ENCODE results near the gene HOXC11.

HOXC11 gene

GRCh38 chr12:53958128-53958527 is 14.8 kb upstream of the HOXC11 start:
- peaks cover 100% of the 10 kb centered on the region for H3K27me3 ChIP-seq (ENCODE audit: control insufficient read depth, insufficient read depth, low read length, poor library complexity, severe bottlenecking)
- H3K4me1 ChIP-seq (ENCODE audit: control insufficient read depth, insufficient read depth, low read length), result no peaks in the 10 kb centered on the region
- WGBS, 2 experiments, result 37 to 38% methylated on average over 3 of the region's 3 CpGs
- H3K36me3 ChIP-seq (ENCODE audit: control insufficient read depth, insufficient read depth, low read length), result no peaks in the 10 kb centered on the region
- no peaks in the 10 kb centered on the region for H3K9me3 ChIP-seq (ENCODE audit: control insufficient read depth, low read length)
- no peak overlapping the region for H3K27ac ChIP-seq (ENCODE audit: insufficient read depth, low read depth, low read length, poor library complexity, severe bottlenecking)
- H3K4me3 ChIP-seq (ENCODE audit: insufficient read depth, low read depth, low read length), result no peak overlapping the region

- Histone ChIP-seq H3K27me3 (ENCODE audit: control insufficient read depth, insufficient read depth, low read length, poor library complexity, severe bottlenecking) (peaks cover 100% of the 10 kb centered on the region), H3K4me3 (ENCODE audit: insufficient read depth, low read depth, low read length) (no peak overlapping the region), H3K4me1 (ENCODE audit: control insufficient read depth, insufficient read depth, low read length) (no peaks in the 10 kb centered on the region), H3K36me3 (ENCODE audit: control insufficient read depth, insufficient read depth, low read length) (no peaks in the 10 kb centered on the region), H3K9me3 (ENCODE audit: control insufficient read depth, low read length) (no peaks in the 10 kb centered on the region), H3K27ac (ENCODE audit: insufficient read depth, low read depth, low read length, poor library complexity, severe bottlenecking) (no peak overlapping the region)
- 19 to 21% methylated on average over 4 of the region's 4 CpGs for WGBS, 2 experiments
Observed at GRCh38 chr12:53959314-53959713, 13.6 kb upstream of the HOXC11 start.

GRCh38 chr12:53960187-53961024 is 12.5 kb upstream of the HOXC11 start:
- 22 to 23% methylated on average over 39 of the region's 39 CpGs for WGBS, 2 experiments
- Histone ChIP-seq H3K27ac (ENCODE audit: insufficient read depth, low read depth, low read length, poor library complexity, severe bottlenecking) (no peak overlapping the region), H3K9me3 (ENCODE audit: control insufficient read depth, low read length) (no peaks in the 10 kb centered on the region), H3K4me1 (ENCODE audit: control insufficient read depth, insufficient read depth, low read length) (no peaks in the 10 kb centered on the region), H3K36me3 (ENCODE audit: control insufficient read depth, insufficient read depth, low read length) (no peaks in the 10 kb centered on the region), H3K4me3 (ENCODE audit: insufficient read depth, low read depth, low read length) (no peak overlapping the region), H3K27me3 (ENCODE audit: control insufficient read depth, insufficient read depth, low read length, poor library complexity, severe bottlenecking) (peaks cover 100% of the 10 kb centered on the region)

- Histone ChIP-seq H3K9me3 (ENCODE audit: control insufficient read depth, low read length) (no peaks in the 10 kb centered on the region), H3K36me3 (ENCODE audit: control insufficient read depth, insufficient read depth, low read length) (no peaks in the 10 kb centered on the region), H3K4me1 (ENCODE audit: control insufficient read depth, insufficient read depth, low read length) (no peaks in the 10 kb centered on the region), H3K27ac (ENCODE audit: insufficient read depth, low read depth, low read length, poor library complexity, severe bottlenecking) (no peak overlapping the region), H3K4me3 (ENCODE audit: insufficient read depth, low read depth, low read length) (no peak overlapping the region), H3K27me3 (ENCODE audit: control insufficient read depth, insufficient read depth, low read length, poor library complexity, severe bottlenecking) (peaks cover 100% of the 10 kb centered on the region)
- WGBS, 2 experiments, result 3% methylated on average over 72 of the region's 72 CpGs
Observed at GRCh38 chr12:53961025-53961761, 11.7 kb upstream of the HOXC11 start.

- 26 to 30% methylated on average over 7 of the region's 7 CpGs for WGBS, 2 experiments
- no peaks in the 10 kb centered on the region for H3K9me3 ChIP-seq (ENCODE audit: control insufficient read depth, low read length)
- H3K4me3 ChIP-seq (ENCODE audit: insufficient read depth, low read depth, low read length), result no peak overlapping the region
- H3K27me3 ChIP-seq (ENCODE audit: control insufficient read depth, insufficient read depth, low read length, poor library complexity, severe bottlenecking), result peaks cover 100% of the 10 kb centered on the region
- no peaks in the 10 kb centered on the region for H3K36me3 ChIP-seq (ENCODE audit: control insufficient read depth, insufficient read depth, low read length)
- H3K4me1 ChIP-seq (ENCODE audit: control insufficient read depth, insufficient read depth, low read length), result no peaks in the 10 kb centered on the region
- H3K27ac ChIP-seq (ENCODE audit: insufficient read depth, low read depth, low read length, poor library complexity, severe bottlenecking), result no peak overlapping the region
Observed at GRCh38 chr12:53963005-53963404, 9.9 kb upstream of the HOXC11 start.

GRCh38 chr12:53963434-53964314 is 9.3 kb upstream of the HOXC11 start:
- H3K9me3 ChIP-seq (ENCODE audit: control insufficient read depth, low read length), result no peaks in the 10 kb centered on the region
- H3K4me3 ChIP-seq (ENCODE audit: insufficient read depth, low read depth, low read length), result no peak overlapping the region
- no peaks in the 10 kb centered on the region for H3K36me3 ChIP-seq (ENCODE audit: control insufficient read depth, insufficient read depth, low read length)
- H3K4me1 ChIP-seq (ENCODE audit: control insufficient read depth, insufficient read depth, low read length), result no peaks in the 10 kb centered on the region
- WGBS, 2 experiments, result 9 to 10% methylated on average over 38 of the region's 38 CpGs
- H3K27me3 ChIP-seq (ENCODE audit: control insufficient read depth, insufficient read depth, low read length, poor library complexity, severe bottlenecking), result peaks cover 100% of the 10 kb centered on the region
- no peak overlapping the region for H3K27ac ChIP-seq (ENCODE audit: insufficient read depth, low read depth, low read length, poor library complexity, severe bottlenecking)

GRCh38 chr12:53964315-53964713 is 8.6 kb upstream of the HOXC11 start:
- Histone ChIP-seq H3K27me3 (ENCODE audit: control insufficient read depth, insufficient read depth, low read length, poor library complexity, severe bottlenecking) (peaks cover 100% of the 10 kb centered on the region), H3K9me3 (ENCODE audit: control insufficient read depth, low read length) (no peaks in the 10 kb centered on the region), H3K4me3 (ENCODE audit: insufficient read depth, low read depth, low read length) (no peak overlapping the region), H3K4me1 (ENCODE audit: control insufficient read depth, insufficient read depth, low read length) (no peaks in the 10 kb centered on the region), H3K36me3 (ENCODE audit: control insufficient read depth, insufficient read depth, low read length) (no peaks in the 10 kb centered on the region), H3K27ac (ENCODE audit: insufficient read depth, low read depth, low read length, poor library complexity, severe bottlenecking) (no peak overlapping the region)
- 6 to 18% methylated on average over 2 of the region's 2 CpGs for WGBS, 2 experiments

- Histone ChIP-seq H3K36me3 (ENCODE audit: control insufficient read depth, insufficient read depth, low read length) (no peaks in the 10 kb centered on the region), H3K9me3 (ENCODE audit: control insufficient read depth, low read length) (no peaks in the 10 kb centered on the region), H3K4me1 (ENCODE audit: control insufficient read depth, insufficient read depth, low read length) (no peaks in the 10 kb centered on the region), H3K4me3 (ENCODE audit: insufficient read depth, low read depth, low read length) (no peak overlapping the region), H3K27me3 (ENCODE audit: control insufficient read depth, insufficient read depth, low read length, poor library complexity, severe bottlenecking) (peaks cover 100% of the 10 kb centered on the region), H3K27ac (ENCODE audit: insufficient read depth, low read depth, low read length, poor library complexity, severe bottlenecking) (no peak overlapping the region)
- 3% methylated on average over 18 of the region's 18 CpGs for WGBS, 2 experiments
Observed at GRCh38 chr12:53965281-53966084, 7.4 kb upstream of the HOXC11 start.

- H3K4me3 ChIP-seq (ENCODE audit: insufficient read depth, low read depth, low read length), result no peak overlapping the region
- peaks cover 100% of the 10 kb centered on the region for H3K27me3 ChIP-seq (ENCODE audit: control insufficient read depth, insufficient read depth, low read length, poor library complexity, severe bottlenecking)
- 1 to 2% methylated on average over 15 of the region's 15 CpGs for WGBS, 2 experiments
- H3K9me3 ChIP-seq (ENCODE audit: control insufficient read depth, low read length), result no peaks in the 10 kb centered on the region
- no peaks in the 10 kb centered on the region for H3K4me1 ChIP-seq (ENCODE audit: control insufficient read depth, insufficient read depth, low read length)
- H3K27ac ChIP-seq (ENCODE audit: insufficient read depth, low read depth, low read length, poor library complexity, severe bottlenecking), result no peak overlapping the region
- H3K36me3 ChIP-seq (ENCODE audit: control insufficient read depth, insufficient read depth, low read length), result no peaks in the 10 kb centered on the region
Observed at GRCh38 chr12:53966085-53966384, 6.9 kb upstream of the HOXC11 start.

Measured in ectodermal cell (in vitro differentiated cells).